Adrenal gland (tissue), 5 donors: ENCODE measurements around the gene MYH11.

Experiments used
- CTCF ChIP-seq, 6 experiments: fragments of 450-650 bp in 4 of 6; fragments of 200-600 bp in 2 of 6; sonication (generic) in 1 of 6; IDR thresholded peaks; 1 replicate in 5 of 6; 2 replicates in 1 of 6; pipeline versions ENCODE4 v1.5.1 to v1.8.0; 2016 to 2021; ENCODE audit warnings: antibody characterized with exemption in 6 of 6, mild to moderate bottlenecking in 2 of 6, moderate library complexity in 1 of 6
- POLR2A ChIP-seq, 2 donors: fragments of 450-650 bp; IDR thresholded peaks; one replicate each; pipeline ENCODE4 v1.6.1; 2017; ENCODE audit warnings: antibody characterized with exemption in 2 of 2, mild to moderate bottlenecking in 2 of 2, moderate library complexity in 1 of 2
- donor health status: DM: no; HTN: no; CAD: no.

- no peak for TF ChIP-seq POLR2A (IDR thresholded peaks at IDR 0.05)
- TF ChIP-seq CTCF (IDR thresholded peaks at IDR 0.05): no peak
Measured at GRCh38 chr16:15749371-15749770, 107.5 kb downstream of the MYH11 start.
